Measurements from ENCODE around the gene ADCY5.

ADCY5 gene

DNA sequence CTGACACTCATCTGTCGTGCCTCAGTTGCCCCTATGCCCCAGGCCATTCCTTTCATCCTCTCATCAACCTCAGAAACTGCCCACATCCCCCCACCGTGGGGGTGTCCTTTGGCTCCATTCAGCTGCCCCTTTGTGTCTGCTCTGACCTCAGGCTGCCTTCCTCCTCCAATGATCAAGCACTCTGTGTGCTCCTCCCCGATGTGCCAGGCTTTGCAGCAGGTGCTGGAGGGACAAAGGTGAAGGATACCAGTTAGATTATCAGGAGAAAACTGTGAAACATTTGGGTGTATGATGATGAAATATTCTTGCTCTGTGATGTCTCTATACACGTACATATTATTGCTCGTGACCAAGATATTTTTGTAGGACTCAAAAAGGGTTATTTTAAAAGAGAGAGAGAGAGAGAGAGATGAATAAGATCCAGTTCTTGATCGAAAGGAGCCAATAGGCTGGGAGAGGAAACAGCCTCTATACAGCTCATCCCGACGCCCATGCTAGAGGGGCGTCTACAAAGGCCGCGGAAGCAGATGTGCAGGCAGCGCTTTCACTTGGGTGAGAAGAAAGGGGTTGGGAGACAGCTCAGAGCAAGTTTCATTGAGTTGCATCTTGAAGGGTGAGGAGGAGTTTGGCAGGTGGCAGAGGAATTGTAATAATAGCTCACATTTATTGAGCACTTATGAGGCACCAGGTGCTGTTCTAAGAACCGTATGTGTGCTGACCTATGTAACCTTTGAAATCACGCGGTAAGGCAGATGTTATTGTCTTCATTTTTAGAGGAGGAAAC lies 28.3 kb upstream of the ADCY5 start:
- H3K4me3 ChIP-seq (ENCODE audit: severe bottlenecking): no peak overlapping the region
- no peak for DNase-seq (ENCODE audit: low spot score)
- no peak overlapping the region for H3K27ac ChIP-seq (ENCODE audit: poor library complexity, severe bottlenecking)
- no peak for ATAC-seq (ENCODE audit: low read depth)
- H3K36me3 ChIP-seq (ENCODE audit: low read depth): no peaks in the 10 kb centered on the region
- no peaks in the 10 kb centered on the region for H3K27me3 ChIP-seq (ENCODE audit: insufficient read depth, poor library complexity, severe bottlenecking)
- no peaks in the 10 kb centered on the region for H3K9me3 ChIP-seq (ENCODE audit: severe bottlenecking)
- TF ChIP-seq, protein P1, sequence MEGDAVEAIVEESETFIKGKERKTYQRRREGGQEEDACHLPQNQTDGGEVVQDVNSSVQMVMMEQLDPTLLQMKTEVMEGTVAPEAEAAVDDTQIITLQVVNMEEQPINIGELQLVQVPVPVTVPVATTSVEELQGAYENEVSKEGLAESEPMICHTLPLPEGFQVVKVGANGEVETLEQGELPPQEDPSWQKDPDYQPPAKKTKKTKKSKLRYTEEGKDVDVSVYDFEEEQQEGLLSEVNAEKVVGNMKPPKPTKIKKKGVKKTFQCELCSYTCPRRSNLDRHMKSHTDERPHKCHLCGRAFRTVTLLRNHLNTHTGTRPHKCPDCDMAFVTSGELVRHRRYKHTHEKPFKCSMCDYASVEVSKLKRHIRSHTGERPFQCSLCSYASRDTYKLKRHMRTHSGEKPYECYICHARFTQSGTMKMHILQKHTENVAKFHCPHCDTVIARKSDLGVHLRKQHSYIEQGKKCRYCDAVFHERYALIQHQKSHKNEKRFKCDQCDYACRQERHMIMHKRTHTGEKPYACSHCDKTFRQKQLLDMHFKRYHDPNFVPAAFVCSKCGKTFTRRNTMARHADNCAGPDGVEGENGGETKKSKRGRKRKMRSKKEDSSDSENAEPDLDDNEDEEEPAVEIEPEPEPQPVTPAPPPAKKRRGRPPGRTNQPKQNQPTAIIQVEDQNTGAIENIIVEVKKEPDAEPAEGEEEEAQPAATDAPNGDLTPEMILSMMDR (IDR thresholded peaks at IDR 0.05; ENCODE audit: poor library complexity, severe bottlenecking): no peak
- H3K4me1 ChIP-seq (ENCODE audit: insufficient read depth, poor library complexity, severe bottlenecking): no peaks in the 10 kb centered on the region

- TF ChIP-seq, protein P1 (IDR thresholded peaks at IDR 0.05; ENCODE audit: poor library complexity, severe bottlenecking): no peak
- Histone ChIP-seq H3K36me3 (ENCODE audit: low read depth) (no peaks in the 10 kb centered on the region), H3K4me3 (ENCODE audit: severe bottlenecking) (no peak overlapping the region), H3K27me3 (ENCODE audit: insufficient read depth, poor library complexity, severe bottlenecking) (no peaks in the 10 kb centered on the region), H3K9me3 (ENCODE audit: severe bottlenecking) (no peaks in the 10 kb centered on the region), H3K27ac (ENCODE audit: poor library complexity, severe bottlenecking) (no peak overlapping the region), H3K4me1 (ENCODE audit: insufficient read depth, poor library complexity, severe bottlenecking) (no peaks in the 10 kb centered on the region)
- no peak for ATAC-seq (ENCODE audit: low read depth)
- DNase-seq (ENCODE audit: low spot score): no peak
These were observed 26.9 kb upstream of the ADCY5 start for GRCh38 chr3:123475786-123476185.

- ATAC-seq (ENCODE audit: low read depth): no peak
- TF ChIP-seq, protein P1 (IDR thresholded peaks at IDR 0.05; ENCODE audit: poor library complexity, severe bottlenecking): no peak
- no peak overlapping the region for H3K4me3 ChIP-seq (ENCODE audit: severe bottlenecking)
- no peaks in the 10 kb centered on the region for H3K4me1 ChIP-seq (ENCODE audit: insufficient read depth, poor library complexity, severe bottlenecking)
- no peaks in the 10 kb centered on the region for H3K36me3 ChIP-seq (ENCODE audit: low read depth)
- no peaks in the 10 kb centered on the region for H3K9me3 ChIP-seq (ENCODE audit: severe bottlenecking)
- no peak overlapping the region for H3K27ac ChIP-seq (ENCODE audit: poor library complexity, severe bottlenecking)
- no peaks in the 10 kb centered on the region for H3K27me3 ChIP-seq (ENCODE audit: insufficient read depth, poor library complexity, severe bottlenecking)
- no peak for DNase-seq (ENCODE audit: low spot score)
These were observed 22.2 kb upstream of the ADCY5 start for GRCh38 chr3:123471106-123471505.

DNA sequence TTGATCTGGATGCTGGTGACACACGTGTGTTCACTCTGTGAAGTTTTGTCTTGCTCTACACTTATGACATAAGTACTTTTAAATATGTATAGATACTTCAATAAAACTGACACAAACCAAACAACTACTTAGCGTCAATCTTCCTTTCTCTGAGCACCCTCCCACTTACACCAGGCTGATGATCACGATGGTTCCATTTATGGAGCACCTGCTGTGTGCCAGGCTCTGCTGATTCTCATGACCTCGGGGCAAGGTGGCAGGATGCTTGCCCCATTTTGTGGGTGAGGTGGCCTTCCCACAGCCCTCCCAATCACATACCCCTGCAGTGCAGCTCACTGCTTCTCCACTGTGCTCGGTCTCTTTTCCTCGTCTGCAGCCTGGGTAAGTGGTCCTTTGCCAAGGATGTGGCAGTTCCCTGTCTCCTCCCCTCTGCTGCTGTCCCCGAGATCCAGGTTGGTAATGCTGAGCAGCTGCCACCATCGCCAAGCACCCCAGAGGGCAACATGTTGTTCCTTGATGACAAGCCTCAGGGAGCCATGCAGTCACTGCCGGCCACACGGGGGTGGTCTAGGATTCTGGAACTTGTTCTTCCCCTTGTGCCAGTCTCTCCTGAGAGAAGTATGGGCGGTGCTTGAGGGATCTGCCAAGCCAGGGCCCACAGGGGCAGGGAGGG lies 20.6 kb upstream of the ADCY5 start:
- ATAC-seq (ENCODE audit: low read depth) (no peak), DNase-seq (ENCODE audit: low spot score) (no peak)
- H3K27ac ChIP-seq (ENCODE audit: poor library complexity, severe bottlenecking): no peak overlapping the region
- H3K4me3 ChIP-seq (ENCODE audit: severe bottlenecking): no peak overlapping the region
- H3K36me3 ChIP-seq (ENCODE audit: low read depth): no peaks in the 10 kb centered on the region
- TF ChIP-seq, protein P1 (IDR thresholded peaks at IDR 0.05; ENCODE audit: poor library complexity, severe bottlenecking): no peak
- no peaks in the 10 kb centered on the region for H3K9me3 ChIP-seq (ENCODE audit: severe bottlenecking)
- H3K27me3 ChIP-seq (ENCODE audit: insufficient read depth, poor library complexity, severe bottlenecking): no peaks in the 10 kb centered on the region
- no peaks in the 10 kb centered on the region for H3K4me1 ChIP-seq (ENCODE audit: insufficient read depth, poor library complexity, severe bottlenecking)

DNA sequence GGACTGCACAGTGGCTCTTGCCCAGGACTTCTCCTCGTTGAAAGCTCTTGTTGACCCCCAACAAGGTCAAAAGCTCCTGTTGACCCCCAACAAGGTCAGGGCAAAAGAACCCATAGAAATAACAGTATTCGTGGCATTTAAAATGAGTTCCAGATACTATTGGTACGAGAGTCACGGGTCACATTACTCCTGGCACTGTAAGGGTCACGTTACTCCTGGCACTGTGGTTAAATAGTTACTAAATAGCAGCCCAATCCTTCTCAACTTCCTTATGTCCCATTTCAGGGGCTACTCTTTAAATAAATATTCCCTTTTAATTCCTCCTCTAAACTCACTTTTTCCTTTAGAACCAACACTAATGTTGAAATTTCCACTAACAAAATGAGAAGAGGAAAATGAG lies 18.2 kb upstream of the ADCY5 start:
- H3K36me3 ChIP-seq (ENCODE audit: low read depth): no peaks in the 10 kb centered on the region
- H3K27ac ChIP-seq (ENCODE audit: poor library complexity, severe bottlenecking): no peak overlapping the region
- H3K4me1 ChIP-seq (ENCODE audit: insufficient read depth, poor library complexity, severe bottlenecking): no peaks in the 10 kb centered on the region
- H3K9me3 ChIP-seq (ENCODE audit: severe bottlenecking): no peaks in the 10 kb centered on the region
- no peak for ATAC-seq (ENCODE audit: low read depth)
- no peak overlapping the region for H3K4me3 ChIP-seq (ENCODE audit: severe bottlenecking)
- DNase-seq (ENCODE audit: low spot score): no peak
- TF ChIP-seq, protein P1 (IDR thresholded peaks at IDR 0.05; ENCODE audit: poor library complexity, severe bottlenecking): no peak
- H3K27me3 ChIP-seq (ENCODE audit: insufficient read depth, poor library complexity, severe bottlenecking): no peaks in the 10 kb centered on the region
